ENCODE measurements around the gene DNAH9. TPM values are rescaled to one million over a fixed set of nuclear protein-coding genes. Genes with fewer than 3 reads are reported as not detected.

DNAH9 gene
- polyA plus RNA-seq, 1 donor (not counting 4 experiments of a cell fraction or from before 2014, with no cell fraction given): 0.42 TPM

GRCh38 chr17:11738151-11738550 lies 139.9 kb downstream of the DNAH9 start:
- H3K4me2 ChIP-seq (ENCODE audit: control insufficient read depth, extremely low read depth, insufficient read depth, low read depth, low read length): no peak overlapping the region
- no peaks in the 10 kb centered on the region for H3K4me1 ChIP-seq (ENCODE audit: control insufficient read depth, extremely low read depth, insufficient read depth, low read length)
- H3K4me3 ChIP-seq (ENCODE audit: control insufficient read depth in 2 of 3, extremely low read depth in 1 of 3, insufficient read depth in 2 of 3, low read depth in 1 of 3, low read length in 3 of 3): no peak overlapping the region
- FAIRE-seq (no peak), DNase-seq (ENCODE audit: low read depth, low spot score) (no peak)
- no peak overlapping the region for H2AFZ ChIP-seq (ENCODE audit: control insufficient read depth, low read length)
- H3K27ac ChIP-seq (ENCODE audit: control insufficient read depth, insufficient read depth, low read length): no peak overlapping the region
- H3K36me3 ChIP-seq (ENCODE audit: control insufficient read depth in 2 of 2, extremely low read depth in 1 of 2, insufficient read depth in 2 of 2, low read length in 2 of 2): no peaks in the 10 kb centered on the region
- H3K9ac ChIP-seq (ENCODE audit: control insufficient read depth, extremely low read depth, insufficient read depth, low read length): no peak overlapping the region
- TF ChIP-seq EZH2 (IDR thresholded peaks at IDR 0.05; ENCODE audit: low read length) (no peak), CTCF (optimal IDR thresholded peaks at IDR 0.05 in 1 of 3, IDR thresholded peaks at IDR 0.05 in 1 of 3, conservative IDR thresholded peaks at IDR 0.05 in 1 of 3; ENCODE audit: extremely low read depth in 1 of 3, insufficient read depth in 2 of 3, low read length in 3 of 3) (no peak)
- no peaks in the 10 kb centered on the region for H3K9me3 ChIP-seq (ENCODE audit: control insufficient read depth, low read depth, low read length)
- H4K20me1 ChIP-seq (ENCODE audit: control insufficient read depth, extremely low read depth, insufficient read depth, low read length): no peaks in the 10 kb centered on the region
- dilution Hi-C loops (cut with MboI; ENCODE audit: extremely low pct_ligation_motif_present, low sequenced_read_pairs): no loop called here
- no peaks in the 10 kb centered on the region for H3K9me1 ChIP-seq (ENCODE audit: control insufficient read depth, extremely low read depth, insufficient read depth, low read length)
- no peaks in the 10 kb centered on the region for H3K27me3 ChIP-seq (ENCODE audit: control insufficient read depth, extremely low read depth, insufficient read depth, low read length)
- no peaks in the 10 kb centered on the region for H3K79me2 ChIP-seq (ENCODE audit: control insufficient read depth, insufficient read depth, low read length)

- Histone ChIP-seq H3K36me3 (ENCODE audit: control insufficient read depth in 2 of 2, extremely low read depth in 1 of 2, insufficient read depth in 2 of 2, low read length in 2 of 2) (no peaks in the 10 kb centered on the region), H3K79me2 (ENCODE audit: control insufficient read depth, insufficient read depth, low read length) (no peaks in the 10 kb centered on the region), H3K9me3 (ENCODE audit: control insufficient read depth, low read depth, low read length) (no peaks in the 10 kb centered on the region), H3K9me1 (ENCODE audit: control insufficient read depth, extremely low read depth, insufficient read depth, low read length) (no peaks in the 10 kb centered on the region), H3K27me3 (ENCODE audit: control insufficient read depth, extremely low read depth, insufficient read depth, low read length) (no peaks in the 10 kb centered on the region), H2AFZ (ENCODE audit: control insufficient read depth, low read length) (no peak overlapping the region), H3K4me3 (ENCODE audit: control insufficient read depth in 2 of 3, extremely low read depth in 1 of 3, insufficient read depth in 2 of 3, low read depth in 1 of 3, low read length in 3 of 3) (no peak overlapping the region), H3K9ac (ENCODE audit: control insufficient read depth, extremely low read depth, insufficient read depth, low read length) (no peak overlapping the region), H3K4me1 (ENCODE audit: control insufficient read depth, extremely low read depth, insufficient read depth, low read length) (no peaks in the 10 kb centered on the region), H4K20me1 (ENCODE audit: control insufficient read depth, extremely low read depth, insufficient read depth, low read length) (no peaks in the 10 kb centered on the region), H3K27ac (ENCODE audit: control insufficient read depth, insufficient read depth, low read length) (no peak overlapping the region), H3K4me2 (ENCODE audit: control insufficient read depth, extremely low read depth, insufficient read depth, low read depth, low read length) (no peak overlapping the region)
- TF ChIP-seq EZH2 (IDR thresholded peaks at IDR 0.05; ENCODE audit: low read length) (no peak), CTCF (optimal IDR thresholded peaks at IDR 0.05 in 1 of 3, IDR thresholded peaks at IDR 0.05 in 1 of 3, conservative IDR thresholded peaks at IDR 0.05 in 1 of 3; ENCODE audit: extremely low read depth in 1 of 3, insufficient read depth in 2 of 3, low read length in 3 of 3) (no peak)
- DNase-seq (ENCODE audit: low read depth, low spot score): no peak
- FAIRE-seq: no peak
- dilution Hi-C loops (cut with MboI; ENCODE audit: extremely low pct_ligation_motif_present, low sequenced_read_pairs): no loop called here
Measured at GRCh38 chr17:11739351-11739750, 141.1 kb downstream of the DNAH9 start.
